ENCODE measurements around the gene ARID3B. TPM values are rescaled to one million over a fixed set of nuclear protein-coding genes. Genes with fewer than 3 reads are reported as not detected.

The ARID3B gene
- total and polyA plus RNA-seq, 2 of the 13 experiments (the other 11 are each of a cell fraction or from before 2014, with no cell fraction given), result 5.3 to 12.8 TPM

DNA sequence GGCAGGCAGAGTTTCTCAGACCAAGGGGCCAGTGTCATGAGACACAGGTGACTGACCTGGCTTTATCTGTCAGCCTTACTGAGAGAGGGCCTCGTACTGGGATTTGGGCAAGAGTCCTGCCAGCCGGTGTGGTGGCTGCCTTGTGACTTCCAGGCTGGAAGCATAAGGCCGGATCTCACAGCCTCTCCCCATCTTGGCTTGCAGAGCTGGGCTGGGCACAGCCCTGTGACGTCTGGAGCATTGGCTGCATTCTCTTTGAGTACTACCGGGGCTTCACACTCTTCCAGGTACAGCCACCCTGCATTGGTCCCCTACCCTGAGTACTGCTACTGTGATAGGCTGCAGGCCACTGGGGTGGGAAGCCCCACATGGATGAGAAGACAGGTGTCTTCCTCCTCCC is 86.7 kb downstream of the ARID3B start:
- CTCF ChIA-PET (ENCODE audit: low intra/inter-chr PET ratio, low total read pairs), result no interaction called here

More for the DNA sequence above, 86.7 kb downstream of the ARID3B start:
- no peaks in the 10 kb centered on the region for H3K79me2 ChIP-seq (ENCODE audit: insufficient read depth, low read length)
- in situ Hi-C loops (cut with HindIII; ENCODE audit: extremely low pct_ligation_motif_present, low pct_unique_long_range_greater_than_20kb), result no loop called here
- H3K36me3 ChIP-seq (replicated peaks in 1 of 2; ENCODE audit: control insufficient read depth in 1 of 2, insufficient read depth in 2 of 2, low read length in 2 of 2), result peaks cover 66 to 87% of the 10 kb centered on the region in 2 experiments
- intact Hi-C loops (cut with micrococcal nuclease; ENCODE audit: unreplicated experiment), result no loop called here
- H3K27me3 ChIP-seq (ENCODE audit: control insufficient read depth in 1 of 2, insufficient read depth in 2 of 2, low read length in 2 of 2), result no peaks in the 10 kb centered on the region
- no peak overlapping the region for H3K9ac ChIP-seq (ENCODE audit: insufficient read depth, low read depth, low read length)
- H3K9me3 ChIP-seq (ENCODE audit: low read length), result no peaks in the 10 kb centered on the region
- FAIRE-seq, result no peak
- peaks cover 21% of the 10 kb centered on the region for H4K20me1 ChIP-seq (ENCODE audit: insufficient read depth, low read length)
- 83% methylated on average over 1 of the region's 5 CpGs for WGBS (ENCODE audit: low lambda C conversion rate)
- BruUV-seq (replicated peaks), result no TSS peak
- POLR2A ChIA-PET, result no interaction called here
- peaks cover 20% of the 10 kb centered on the region for H3K4me1 ChIP-seq (ENCODE audit: insufficient read depth, low read length)
- no peak for ATAC-seq
- no peak overlapping the region for H3K27ac ChIP-seq (ENCODE audit: extremely low read length, insufficient read depth, low read length)
- H3K4me2 ChIP-seq (ENCODE audit: low read depth, low read length), result no peak overlapping the region
- DNase-seq (ENCODE audit: low spot score), result no peak
- H2AFZ ChIP-seq (ENCODE audit: low read length), result no peak overlapping the region
- TF ChIP-seq POLR2AphosphoS2 (IDR thresholded peaks at IDR 0.05; ENCODE audit: low read depth, low read length) (peak; percentile 2; the same call in 1 of the 2 replicates), ZNF891 (CRISPR knock-in tag; IDR thresholded peaks at IDR 0.05) (no peak), AGO2 (optimal IDR thresholded peaks at IDR 0.05; ENCODE audit: low read depth, low read length) (peak; percentile 38), NONO (IDR thresholded peaks at IDR 0.05) (no peak), NONO (CRISPR knock-in tag; conservative IDR thresholded peaks at IDR 0.05) (no peak)
- TF ChIP-seq, protein P1, sequence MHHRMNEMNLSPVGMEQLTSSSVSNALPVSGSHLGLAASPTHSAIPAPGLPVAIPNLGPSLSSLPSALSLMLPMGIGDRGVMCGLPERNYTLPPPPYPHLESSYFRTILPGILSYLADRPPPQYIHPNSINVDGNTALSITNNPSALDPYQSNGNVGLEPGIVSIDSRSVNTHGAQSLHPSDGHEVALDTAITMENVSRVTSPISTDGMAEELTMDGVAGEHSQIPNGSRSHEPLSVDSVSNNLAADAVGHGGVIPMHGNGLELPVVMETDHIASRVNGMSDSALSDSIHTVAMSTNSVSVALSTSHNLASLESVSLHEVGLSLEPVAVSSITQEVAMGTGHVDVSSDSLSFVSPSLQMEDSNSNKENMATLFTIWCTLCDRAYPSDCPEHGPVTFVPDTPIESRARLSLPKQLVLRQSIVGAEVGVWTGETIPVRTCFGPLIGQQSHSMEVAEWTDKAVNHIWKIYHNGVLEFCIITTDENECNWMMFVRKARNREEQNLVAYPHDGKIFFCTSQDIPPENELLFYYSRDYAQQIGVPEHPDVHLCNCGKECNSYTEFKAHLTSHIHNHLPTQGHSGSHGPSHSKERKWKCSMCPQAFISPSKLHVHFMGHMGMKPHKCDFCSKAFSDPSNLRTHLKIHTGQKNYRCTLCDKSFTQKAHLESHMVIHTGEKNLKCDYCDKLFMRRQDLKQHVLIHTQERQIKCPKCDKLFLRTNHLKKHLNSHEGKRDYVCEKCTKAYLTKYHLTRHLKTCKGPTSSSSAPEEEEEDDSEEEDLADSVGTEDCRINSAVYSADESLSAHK (CRISPR knock-in tag; IDR thresholded peaks at IDR 0.05; ENCODE audit: borderline replicate concordance), result no peak
- TF ChIP-seq, protein P2, sequence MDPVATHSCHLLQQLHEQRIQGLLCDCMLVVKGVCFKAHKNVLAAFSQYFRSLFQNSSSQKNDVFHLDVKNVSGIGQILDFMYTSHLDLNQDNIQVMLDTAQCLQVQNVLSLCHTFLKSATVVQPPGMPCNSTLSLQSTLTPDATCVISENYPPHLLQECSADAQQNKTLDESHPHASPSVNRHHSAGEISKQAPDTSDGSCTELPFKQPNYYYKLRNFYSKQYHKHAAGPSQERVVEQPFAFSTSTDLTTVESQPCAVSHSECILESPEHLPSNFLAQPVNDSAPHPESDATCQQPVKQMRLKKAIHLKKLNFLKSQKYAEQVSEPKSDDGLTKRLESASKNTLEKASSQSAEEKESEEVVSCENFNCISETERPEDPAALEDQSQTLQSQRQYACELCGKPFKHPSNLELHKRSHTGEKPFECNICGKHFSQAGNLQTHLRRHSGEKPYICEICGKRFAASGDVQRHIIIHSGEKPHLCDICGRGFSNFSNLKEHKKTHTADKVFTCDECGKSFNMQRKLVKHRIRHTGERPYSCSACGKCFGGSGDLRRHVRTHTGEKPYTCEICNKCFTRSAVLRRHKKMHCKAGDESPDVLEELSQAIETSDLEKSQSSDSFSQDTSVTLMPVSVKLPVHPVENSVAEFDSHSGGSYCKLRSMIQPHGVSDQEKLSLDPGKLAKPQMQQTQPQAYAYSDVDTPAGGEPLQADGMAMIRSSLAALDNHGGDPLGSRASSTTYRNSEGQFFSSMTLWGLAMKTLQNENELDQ (CRISPR knock-in tag; IDR thresholded peaks at IDR 0.05; ENCODE audit: borderline replicate concordance), result no peak
- H3K4me3 ChIP-seq (replicated peaks in 1 of 3; ENCODE audit: insufficient read depth in 1 of 3, low read depth in 2 of 3, low read length in 3 of 3), result no peak overlapping the region

All from HepG2 (cell line).